ENCODE results near the gene NODAL. TPM values are rescaled to one million over a fixed set of nuclear protein-coding genes. Genes with fewer than 3 reads are reported as not detected.

The NODAL gene
- total RNA-seq, 1 experiment from 2014 or later = 0.30 TPM

DNA sequence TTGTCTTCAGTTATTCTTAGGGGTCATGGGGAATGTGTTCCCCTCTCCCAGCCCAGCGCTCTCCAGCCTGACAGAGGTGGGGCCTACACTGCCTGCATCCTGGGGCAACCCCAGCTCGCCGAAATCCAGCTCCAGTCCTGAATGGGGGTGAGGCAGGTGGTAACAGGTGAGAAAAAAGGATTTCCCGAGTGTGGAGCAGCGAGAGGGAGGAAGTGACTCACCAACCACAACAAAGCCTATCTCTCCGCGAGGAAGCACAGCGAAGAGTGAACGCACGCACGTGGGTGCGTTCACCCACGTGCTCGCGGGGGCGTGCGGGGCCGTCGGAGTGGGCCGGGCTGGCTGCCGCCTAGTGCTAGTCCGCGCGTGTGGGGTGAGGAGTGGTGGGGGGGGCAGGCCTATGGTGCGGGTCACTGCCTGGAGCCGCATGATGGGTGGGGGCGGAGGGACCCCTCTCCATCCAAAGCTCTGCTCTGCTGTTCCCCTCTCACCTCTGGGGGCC, 36.2 kb upstream of the NODAL start (continued):
- TF ChIP-seq, protein P1, sequence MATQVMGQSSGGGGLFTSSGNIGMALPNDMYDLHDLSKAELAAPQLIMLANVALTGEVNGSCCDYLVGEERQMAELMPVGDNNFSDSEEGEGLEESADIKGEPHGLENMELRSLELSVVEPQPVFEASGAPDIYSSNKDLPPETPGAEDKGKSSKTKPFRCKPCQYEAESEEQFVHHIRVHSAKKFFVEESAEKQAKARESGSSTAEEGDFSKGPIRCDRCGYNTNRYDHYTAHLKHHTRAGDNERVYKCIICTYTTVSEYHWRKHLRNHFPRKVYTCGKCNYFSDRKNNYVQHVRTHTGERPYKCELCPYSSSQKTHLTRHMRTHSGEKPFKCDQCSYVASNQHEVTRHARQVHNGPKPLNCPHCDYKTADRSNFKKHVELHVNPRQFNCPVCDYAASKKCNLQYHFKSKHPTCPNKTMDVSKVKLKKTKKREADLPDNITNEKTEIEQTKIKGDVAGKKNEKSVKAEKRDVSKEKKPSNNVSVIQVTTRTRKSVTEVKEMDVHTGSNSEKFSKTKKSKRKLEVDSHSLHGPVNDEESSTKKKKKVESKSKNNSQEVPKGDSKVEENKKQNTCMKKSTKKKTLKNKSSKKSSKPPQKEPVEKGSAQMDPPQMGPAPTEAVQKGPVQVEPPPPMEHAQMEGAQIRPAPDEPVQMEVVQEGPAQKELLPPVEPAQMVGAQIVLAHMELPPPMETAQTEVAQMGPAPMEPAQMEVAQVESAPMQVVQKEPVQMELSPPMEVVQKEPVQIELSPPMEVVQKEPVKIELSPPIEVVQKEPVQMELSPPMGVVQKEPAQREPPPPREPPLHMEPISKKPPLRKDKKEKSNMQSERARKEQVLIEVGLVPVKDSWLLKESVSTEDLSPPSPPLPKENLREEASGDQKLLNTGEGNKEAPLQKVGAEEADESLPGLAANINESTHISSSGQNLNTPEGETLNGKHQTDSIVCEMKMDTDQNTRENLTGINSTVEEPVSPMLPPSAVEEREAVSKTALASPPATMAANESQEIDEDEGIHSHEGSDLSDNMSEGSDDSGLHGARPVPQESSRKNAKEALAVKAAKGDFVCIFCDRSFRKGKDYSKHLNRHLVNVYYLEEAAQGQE (IDR thresholded peaks at IDR 0.05; ENCODE audit: low read depth) = no peak
- TF ChIP-seq ZNF274 (IDR thresholded peaks at IDR 0.05; ENCODE audit: low read depth, low read length) (no peak), RAD21 (IDR thresholded peaks at IDR 0.05; ENCODE audit: low read depth) (no peak), CBX3 (IDR thresholded peaks at IDR 0.05; ENCODE audit: low read depth) (peak; percentile 73), POLR2AphosphoS5 (IDR thresholded peaks at IDR 0.05; ENCODE audit: low read depth, low read length) (peak; percentile 60), POLR2A (IDR thresholded peaks at IDR 0.05; ENCODE audit: borderline replicate concordance, extremely low read depth, insufficient read depth, insufficient read length) (no peak), ZBTB33 (IDR thresholded peaks at IDR 0.05; ENCODE audit: extremely low read depth, insufficient replicate concordance, low read length) (peak; percentile 67), EZH2phosphoT487 (IDR thresholded peaks at IDR 0.05; ENCODE audit: borderline replicate concordance) (no peak)

All from HCT116 (cell line).